ENCODE results near the gene ALDH1A3. TPM values are rescaled to one million over a fixed set of nuclear protein-coding genes. Genes with fewer than 3 reads are reported as not detected.

The ALDH1A3 gene
- total RNA-seq, 1 donor from 2014 or later: 666 TPM

- DNase-seq (ENCODE audit: low read depth) (no peak), FAIRE-seq (no peak)
- Histone ChIP-seq H3K27me3 (ENCODE audit: control insufficient read depth, insufficient read depth, low read length) (no peaks in the 10 kb centered on the region), H3K36me3 (ENCODE audit: control insufficient read depth, insufficient read depth, low read length) (no peaks in the 10 kb centered on the region), H3K4me3 (ENCODE audit: low read depth, low read length) (no peak overlapping the region)
- TF ChIP-seq, protein P1, sequence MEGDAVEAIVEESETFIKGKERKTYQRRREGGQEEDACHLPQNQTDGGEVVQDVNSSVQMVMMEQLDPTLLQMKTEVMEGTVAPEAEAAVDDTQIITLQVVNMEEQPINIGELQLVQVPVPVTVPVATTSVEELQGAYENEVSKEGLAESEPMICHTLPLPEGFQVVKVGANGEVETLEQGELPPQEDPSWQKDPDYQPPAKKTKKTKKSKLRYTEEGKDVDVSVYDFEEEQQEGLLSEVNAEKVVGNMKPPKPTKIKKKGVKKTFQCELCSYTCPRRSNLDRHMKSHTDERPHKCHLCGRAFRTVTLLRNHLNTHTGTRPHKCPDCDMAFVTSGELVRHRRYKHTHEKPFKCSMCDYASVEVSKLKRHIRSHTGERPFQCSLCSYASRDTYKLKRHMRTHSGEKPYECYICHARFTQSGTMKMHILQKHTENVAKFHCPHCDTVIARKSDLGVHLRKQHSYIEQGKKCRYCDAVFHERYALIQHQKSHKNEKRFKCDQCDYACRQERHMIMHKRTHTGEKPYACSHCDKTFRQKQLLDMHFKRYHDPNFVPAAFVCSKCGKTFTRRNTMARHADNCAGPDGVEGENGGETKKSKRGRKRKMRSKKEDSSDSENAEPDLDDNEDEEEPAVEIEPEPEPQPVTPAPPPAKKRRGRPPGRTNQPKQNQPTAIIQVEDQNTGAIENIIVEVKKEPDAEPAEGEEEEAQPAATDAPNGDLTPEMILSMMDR (IDR thresholded peaks at IDR 0.05; ENCODE audit: insufficient read depth, low read length, severe bottlenecking): no peak
Observed at GRCh38 chr15:100934166-100934565, 54.5 kb downstream of the ALDH1A3 start.

GRCh38 chr15:100934726-100935125 lies 55.1 kb downstream of the ALDH1A3 start:
- TF ChIP-seq, protein P1 (IDR thresholded peaks at IDR 0.05; ENCODE audit: insufficient read depth, low read length, severe bottlenecking): no peak
- FAIRE-seq (no peak), DNase-seq (ENCODE audit: low read depth) (no peak)
- no peaks in the 10 kb centered on the region for H3K36me3 ChIP-seq (ENCODE audit: control insufficient read depth, insufficient read depth, low read length)
- H3K27me3 ChIP-seq (ENCODE audit: control insufficient read depth, insufficient read depth, low read length): no peaks in the 10 kb centered on the region
- no peak overlapping the region for H3K4me3 ChIP-seq (ENCODE audit: low read depth, low read length)

GRCh38 chr15:100937171-100937570 lies 57.5 kb downstream of the ALDH1A3 start:
- H3K36me3 ChIP-seq (ENCODE audit: control insufficient read depth, insufficient read depth, low read length): no peaks in the 10 kb centered on the region
- no peaks in the 10 kb centered on the region for H3K27me3 ChIP-seq (ENCODE audit: control insufficient read depth, insufficient read depth, low read length)
- H3K4me3 ChIP-seq (ENCODE audit: low read depth, low read length): no peak overlapping the region
- FAIRE-seq: no peak
- TF ChIP-seq, protein P1 (IDR thresholded peaks at IDR 0.05; ENCODE audit: insufficient read depth, low read length, severe bottlenecking): no peak
- DNase-seq (ENCODE audit: low read depth): no peak

GRCh38 chr15:100939791-100940190 lies 60.2 kb downstream of the ALDH1A3 start:
- Histone ChIP-seq H3K4me3 (ENCODE audit: low read depth, low read length) (no peak overlapping the region), H3K27me3 (ENCODE audit: control insufficient read depth, insufficient read depth, low read length) (no peaks in the 10 kb centered on the region), H3K36me3 (ENCODE audit: control insufficient read depth, insufficient read depth, low read length) (no peaks in the 10 kb centered on the region)
- TF ChIP-seq, protein P1 (IDR thresholded peaks at IDR 0.05; ENCODE audit: insufficient read depth, low read length, severe bottlenecking): no peak
- DNase-seq (ENCODE audit: low read depth) (no peak), FAIRE-seq (no peak)

GRCh38 chr15:100940767-100941379 lies 61.2 kb downstream of the ALDH1A3 start:
- peak; percentile 98 for FAIRE-seq
- Histone ChIP-seq H3K4me3 (ENCODE audit: low read depth, low read length) (no peak overlapping the region), H3K36me3 (ENCODE audit: control insufficient read depth, insufficient read depth, low read length) (no peaks in the 10 kb centered on the region), H3K27me3 (ENCODE audit: control insufficient read depth, insufficient read depth, low read length) (no peaks in the 10 kb centered on the region)
- DNase-seq (ENCODE audit: low read depth): no peak
- TF ChIP-seq, protein P1 (IDR thresholded peaks at IDR 0.05; ENCODE audit: insufficient read depth, low read length, severe bottlenecking): no peak

- Histone ChIP-seq H3K36me3 (ENCODE audit: control insufficient read depth, insufficient read depth, low read length) (no peaks in the 10 kb centered on the region), H3K4me3 (ENCODE audit: low read depth, low read length) (no peak overlapping the region), H3K27me3 (ENCODE audit: control insufficient read depth, insufficient read depth, low read length) (no peaks in the 10 kb centered on the region)
- TF ChIP-seq, protein P1 (IDR thresholded peaks at IDR 0.05; ENCODE audit: insufficient read depth, low read length, severe bottlenecking): no peak
- FAIRE-seq (no peak), DNase-seq (ENCODE audit: low read depth) (no peak)
Observed at GRCh38 chr15:100941536-100941935, 61.9 kb downstream of the ALDH1A3 start.
